Effector memory CD4-positive, alpha-beta T cell (primary cell): Measurements from ENCODE around the gene DPAGT1.
A peak's percentile ranks its signal among the peaks of the same experiment; 100 is the strongest.

Experiments used
- DNase-seq, 3 donors: peaks; one replicate each; pipeline ENCODE4 v3.0.0-alpha.2; 2020
- H3K27ac ChIP-seq: 2 replicates; pipeline ENCODE4 v1.7.0; 2013; ENCODE audit warnings: mild to moderate bottlenecking, low read length, moderate library complexity; ENCODE audit not compliant: insufficient read depth, poor library complexity, severe bottlenecking
- H3K27me3 ChIP-seq: replicated peaks from 2 replicates; pipeline ENCODE4 v1.7.0; 2013; ENCODE audit warnings: mild to moderate bottlenecking, low read length; ENCODE audit not compliant: insufficient read depth, control insufficient read depth, poor library complexity, severe bottlenecking
- H3K36me3 ChIP-seq: 2 replicates; pipeline ENCODE4 v1.7.0; 2013; ENCODE audit warnings: mild to moderate bottlenecking, low read length, moderate library complexity; ENCODE audit not compliant: control insufficient read depth, insufficient read depth
- H3K4me1 ChIP-seq: 2 replicates; pipeline ENCODE4 v1.7.0; 2013; ENCODE audit warnings: low read length, mild to moderate bottlenecking; ENCODE audit not compliant: control insufficient read depth, insufficient read depth, poor library complexity, severe bottlenecking
- H3K4me3 ChIP-seq: 2 replicates; pipeline ENCODE4 v1.7.0; 2013; ENCODE audit warnings: low read length, low read depth, mild to moderate bottlenecking; ENCODE audit not compliant: insufficient read depth, poor library complexity, severe bottlenecking
- H3K9me3 ChIP-seq: 2 replicates; pipeline ENCODE4 v1.7.0; 2013; ENCODE audit warnings: mild to moderate bottlenecking, low read length, moderate library complexity; ENCODE audit not compliant: control insufficient read depth

Gene DPAGT1

DNA sequence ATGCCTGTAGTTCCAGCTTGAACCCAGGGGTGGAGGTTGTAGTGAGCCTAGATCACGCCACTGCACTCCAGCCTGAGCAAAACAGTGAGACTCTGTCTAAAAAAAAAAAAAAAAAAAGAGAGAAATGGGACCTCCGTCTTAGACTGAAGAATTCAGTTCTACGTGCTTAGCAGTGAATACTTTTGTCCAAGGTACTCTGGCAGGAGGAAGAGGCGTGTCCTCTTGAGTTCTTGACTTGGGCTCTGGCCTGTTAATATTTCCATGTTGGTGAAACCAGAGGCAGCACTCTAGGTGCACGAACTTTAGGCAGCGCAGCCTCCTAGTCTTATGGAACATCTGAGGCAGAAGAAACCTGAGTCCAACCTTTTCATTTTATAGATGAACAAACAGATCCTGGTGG, 14.5 kb downstream of the DPAGT1 start:
- peaks cover 4% of the 10 kb centered on the region for H3K36me3 ChIP-seq

DNA sequence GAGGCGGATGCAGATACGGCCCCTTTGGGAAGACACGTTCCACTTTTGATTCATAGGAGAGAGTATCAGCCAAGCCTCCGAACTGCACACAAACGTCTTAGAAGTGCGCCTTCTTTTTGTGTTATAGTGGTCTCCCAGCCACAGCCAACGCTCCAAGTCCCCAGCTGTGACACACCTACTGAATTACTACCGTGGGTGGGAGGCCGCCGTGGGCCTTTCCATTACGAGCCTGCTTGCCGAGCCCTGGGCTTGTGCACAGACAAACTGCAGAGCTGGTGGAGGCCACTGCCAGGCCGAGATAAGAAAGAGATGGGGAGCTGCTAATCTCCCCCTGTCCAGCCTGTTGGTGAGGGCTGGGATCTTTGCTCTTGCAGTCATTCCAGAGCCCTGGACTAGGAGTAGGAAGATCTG, 16.2 kb downstream of the DPAGT1 start:
- peak overlapping the region; percentile 64 for H3K4me3 ChIP-seq
- peaks cover 20% of the 10 kb centered on the region for H3K36me3 ChIP-seq
- peaks cover 6% of the 10 kb centered on the region for H3K4me1 ChIP-seq
- H3K27ac ChIP-seq = peak overlapping the region; percentile 68
- DNase-seq = no peak
- no peaks in the 10 kb centered on the region for H3K27me3 ChIP-seq
- no peaks in the 10 kb centered on the region for H3K9me3 ChIP-seq

More for the DNA sequence above, 14.5 kb downstream of the DPAGT1 start:
- Histone ChIP-seq H3K9me3 (no peaks in the 10 kb centered on the region), H3K4me3 (no peak overlapping the region), H3K27ac (no peak overlapping the region), H3K4me1 (peaks cover 6% of the 10 kb centered on the region), H3K27me3 (no peaks in the 10 kb centered on the region)
- no peak for DNase-seq

DNA sequence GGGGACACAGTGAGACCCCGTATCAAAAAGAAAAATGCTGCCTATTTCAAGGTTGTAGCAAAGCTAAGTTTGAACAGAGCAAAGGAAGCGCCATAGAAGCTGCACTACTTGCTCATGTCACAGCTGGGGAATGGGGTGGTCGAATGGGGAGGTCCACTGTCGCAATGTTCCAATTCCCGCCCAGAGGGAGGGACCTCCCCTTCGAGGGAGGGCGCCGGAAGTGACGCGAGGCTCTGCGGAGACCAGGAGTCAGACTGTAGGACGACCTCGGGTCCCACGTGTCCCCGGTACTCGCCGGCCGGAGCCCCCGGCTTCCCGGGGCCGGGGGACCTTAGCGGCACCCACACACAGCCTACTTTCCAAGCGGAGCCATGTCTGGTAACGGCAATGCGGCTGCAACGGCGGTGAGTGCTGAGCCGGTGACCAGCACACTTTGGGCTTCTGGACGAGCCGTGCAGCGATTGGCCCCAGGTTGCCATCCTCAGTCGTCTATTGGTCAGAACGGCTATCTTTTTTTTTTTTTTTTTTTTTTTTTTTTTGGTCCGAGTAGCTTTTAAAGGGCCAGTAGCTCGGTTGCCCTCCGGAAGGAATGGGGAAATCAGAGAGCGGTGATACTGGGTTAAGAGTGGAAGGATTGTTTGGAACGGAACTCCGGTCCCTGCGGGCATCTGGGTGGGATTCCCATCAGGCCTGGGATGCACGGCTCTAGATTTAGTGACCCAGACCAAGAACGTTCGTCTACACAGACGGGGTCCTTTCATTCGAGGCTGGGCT, 16.8 kb downstream of the DPAGT1 start, which contains the start of gene HMBS:
Gene HMBS, plus strand, starts transcription at position 219 of the 774 bp plus-strand sequence. Its CDS starts 153 bp downstream, at position 372.
- DNase-seq = peak; percentile 84 to 91 (median 90)
- Histone ChIP-seq H3K27me3 (no peaks in the 10 kb centered on the region), H3K4me3 (peak within 1 kb of the TSS; percentile 64), H3K4me1 (peaks cover 6% of the 10 kb centered on the region), H3K36me3 (peaks cover 23% of the 10 kb centered on the region), H3K27ac (peak within 1 kb of the TSS; percentile 68), H3K9me3 (no peaks in the 10 kb centered on the region)

DNA sequence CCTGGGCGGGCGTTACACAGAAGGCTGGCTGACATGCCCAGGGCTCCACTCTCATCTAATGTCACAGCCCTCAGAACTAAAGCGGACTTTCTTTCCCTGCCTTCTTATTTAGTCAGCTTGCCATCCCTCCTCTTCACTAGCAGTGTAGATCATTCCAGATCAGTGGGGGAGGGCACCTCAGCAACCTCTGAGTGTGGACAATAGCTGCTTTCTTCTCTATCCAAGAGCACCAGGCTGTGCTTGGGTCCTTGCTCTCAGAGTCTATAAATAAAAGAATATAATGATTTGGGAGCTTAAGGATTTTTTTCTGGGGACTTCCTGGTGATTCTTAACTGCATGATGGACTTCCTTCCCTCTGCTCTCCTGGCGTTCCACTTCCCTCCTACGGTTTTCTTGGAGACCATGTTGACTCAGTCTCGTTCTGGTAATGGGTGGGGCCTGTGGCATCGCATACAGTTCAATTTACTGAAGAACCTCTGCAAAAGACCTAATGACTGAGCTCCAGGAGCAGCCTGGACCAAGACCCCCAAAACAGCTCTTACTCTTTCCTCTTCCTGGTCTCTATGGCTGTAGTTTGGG, 19.9 kb downstream of the DPAGT1 start:
- Histone ChIP-seq H3K4me1 (peaks cover 6% of the 10 kb centered on the region), H3K36me3 (peaks cover 48% of the 10 kb centered on the region), H3K27ac (no peak overlapping the region), H3K9me3 (no peaks in the 10 kb centered on the region), H3K27me3 (no peaks in the 10 kb centered on the region), H3K4me3 (no peak overlapping the region)
- DNase-seq = no peak

DNA sequence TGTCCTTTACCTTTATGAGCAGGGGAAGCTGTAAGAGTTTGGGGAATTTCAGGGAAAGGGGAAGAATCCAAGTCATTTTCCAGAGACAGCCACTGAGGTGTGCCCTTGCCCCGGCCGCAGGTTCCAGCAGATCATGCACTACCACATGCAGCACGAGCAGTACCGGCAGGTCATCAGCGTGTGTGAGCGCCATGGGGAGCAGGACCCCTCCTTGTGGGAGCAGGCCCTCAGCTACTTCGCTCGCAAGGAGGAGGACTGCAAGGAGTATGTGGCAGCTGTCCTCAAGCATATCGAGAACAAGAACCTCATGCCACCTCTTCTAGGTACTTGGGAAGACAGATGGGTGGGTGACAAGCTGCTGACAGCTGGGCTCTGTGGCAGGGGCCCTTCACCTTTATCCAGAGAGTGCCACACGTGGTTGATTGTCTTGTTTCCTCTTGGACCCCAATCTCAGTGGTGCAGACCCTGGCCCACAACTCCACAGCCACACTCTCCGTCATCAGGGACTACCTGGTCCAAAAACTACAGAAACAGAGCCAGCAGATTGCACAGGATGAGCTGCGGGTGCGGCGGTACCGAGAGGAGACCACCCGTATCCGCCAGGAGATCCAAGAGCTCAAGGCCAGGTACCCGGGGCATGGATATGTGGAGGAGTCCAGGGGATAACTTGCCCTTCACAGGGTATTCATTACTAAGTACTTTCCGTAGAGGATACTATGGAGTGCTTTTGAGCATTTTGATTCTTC, 22.8 kb downstream of the DPAGT1 start:
- H3K9me3 ChIP-seq = no peaks in the 10 kb centered on the region
- no peak overlapping the region for H3K27ac ChIP-seq
- peaks cover 62% of the 10 kb centered on the region for H3K36me3 ChIP-seq
- H3K4me1 ChIP-seq = no peaks in the 10 kb centered on the region
- no peaks in the 10 kb centered on the region for H3K27me3 ChIP-seq
- no peak overlapping the region for H3K4me3 ChIP-seq
- no peak for DNase-seq

DNA sequence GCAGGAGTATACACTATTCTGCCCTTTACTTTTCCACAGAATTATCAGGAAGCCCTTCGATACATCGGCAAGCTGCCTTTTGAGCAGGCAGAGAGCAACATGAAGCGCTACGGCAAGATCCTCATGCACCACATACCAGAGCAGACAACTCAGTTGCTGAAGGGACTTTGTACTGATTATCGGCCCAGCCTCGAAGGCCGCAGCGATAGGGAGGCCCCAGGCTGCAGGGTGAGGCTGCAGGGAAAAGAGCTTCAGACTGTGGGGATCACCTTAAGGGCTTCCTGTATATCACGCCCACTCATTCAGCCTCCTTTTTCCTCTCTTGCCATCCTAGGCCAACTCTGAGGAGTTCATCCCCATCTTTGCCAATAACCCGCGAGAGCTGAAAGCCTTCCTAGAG, 23.8 kb downstream of the DPAGT1 start:
- Histone ChIP-seq H3K9me3 (no peaks in the 10 kb centered on the region), H3K36me3 (peaks cover 72% of the 10 kb centered on the region), H3K4me3 (no peak overlapping the region), H3K4me1 (no peaks in the 10 kb centered on the region), H3K27me3 (no peaks in the 10 kb centered on the region), H3K27ac (no peak overlapping the region)
- DNase-seq = no peak

DNA sequence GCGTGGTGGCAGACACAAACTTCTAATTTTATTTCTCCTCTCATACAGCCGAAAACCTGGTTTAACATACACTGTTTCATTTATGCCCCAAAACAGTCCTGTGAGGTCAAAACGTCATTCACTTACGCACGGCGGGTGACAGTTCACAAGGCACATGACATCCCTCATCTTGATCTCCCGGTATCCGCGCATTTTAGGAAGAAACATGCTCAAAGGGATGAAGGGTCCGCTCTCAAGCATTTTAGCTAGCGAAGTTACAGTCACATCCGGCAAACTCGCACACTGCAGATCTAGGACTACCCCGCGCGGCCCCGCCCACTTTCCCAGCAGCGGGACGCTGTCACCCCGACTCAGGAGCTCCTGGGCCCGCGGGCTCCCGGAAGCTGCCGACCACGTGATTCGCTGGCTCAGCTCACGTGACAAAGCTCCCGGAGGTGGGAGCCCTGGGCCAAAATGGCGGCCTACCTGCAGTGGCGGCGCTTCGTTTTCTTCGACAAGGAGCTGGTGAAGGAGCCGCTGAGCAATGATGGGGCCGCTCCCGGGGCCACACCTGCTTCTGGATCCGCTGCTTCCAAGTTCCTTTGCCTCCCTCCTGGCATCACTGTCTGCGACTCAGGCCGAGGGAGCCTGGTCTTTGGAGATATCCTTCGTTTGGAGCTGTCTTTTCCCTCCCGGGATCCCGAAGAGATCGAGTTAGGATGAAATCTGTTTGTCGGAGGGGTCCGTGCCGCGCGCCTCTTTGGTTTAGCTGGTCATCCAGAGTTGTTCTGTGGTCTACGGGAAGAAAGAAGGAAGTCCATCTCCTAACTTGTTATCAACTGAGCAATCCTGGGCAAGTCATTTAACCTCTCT, 34.1 kb downstream of the DPAGT1 start, which contains the start of gene VPS11:
Gene VPS11, plus strand, starts transcription at position 448 of the 852 bp plus-strand sequence. Its CDS starts 6 bp downstream, at position 454.
- H3K9me3 ChIP-seq = no peaks in the 10 kb centered on the region

DNA sequence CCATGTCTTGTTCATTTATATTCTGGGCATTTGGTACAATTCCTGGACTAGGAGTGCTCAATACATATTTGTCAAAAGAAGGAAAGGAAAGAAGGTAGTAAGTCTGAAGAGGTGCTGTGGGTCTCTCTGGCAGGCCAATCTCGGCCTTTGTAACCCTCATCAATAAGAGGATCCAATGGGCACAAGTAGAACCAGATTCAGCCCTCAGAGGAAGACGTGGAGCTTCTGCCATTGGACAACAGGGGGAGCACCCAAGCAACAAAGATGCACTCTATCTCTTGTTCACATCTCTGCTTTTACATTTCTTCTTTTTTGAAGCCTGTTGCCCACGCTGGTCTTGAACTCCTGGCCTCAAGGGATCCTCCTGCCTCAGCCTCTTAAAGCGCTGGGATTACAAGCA, 36.3 kb downstream of the DPAGT1 start:
- H3K27me3 ChIP-seq = no peaks in the 10 kb centered on the region
- peaks cover 3% of the 10 kb centered on the region for H3K36me3 ChIP-seq
- no peak overlapping the region for H3K27ac ChIP-seq
- H3K4me1 ChIP-seq = peaks cover 11% of the 10 kb centered on the region
- H3K4me3 ChIP-seq = no peak overlapping the region
- no peaks in the 10 kb centered on the region for H3K9me3 ChIP-seq
- DNase-seq = peak in 1 of 3 donors; percentile 17

More for the DNA sequence above, 34.1 kb downstream of the DPAGT1 start, which contains the start of gene VPS11:
- DNase-seq = peak; percentile 96 to 98 (median 96)
- Histone ChIP-seq H3K4me1 (peaks cover 11% of the 10 kb centered on the region), H3K36me3 (peaks cover 20% of the 10 kb centered on the region), H3K27me3 (no peaks in the 10 kb centered on the region), H3K4me3 (peak within 1 kb of the TSS; percentile 68), H3K27ac (peak within 1 kb of the TSS; percentile 89)

DNA sequence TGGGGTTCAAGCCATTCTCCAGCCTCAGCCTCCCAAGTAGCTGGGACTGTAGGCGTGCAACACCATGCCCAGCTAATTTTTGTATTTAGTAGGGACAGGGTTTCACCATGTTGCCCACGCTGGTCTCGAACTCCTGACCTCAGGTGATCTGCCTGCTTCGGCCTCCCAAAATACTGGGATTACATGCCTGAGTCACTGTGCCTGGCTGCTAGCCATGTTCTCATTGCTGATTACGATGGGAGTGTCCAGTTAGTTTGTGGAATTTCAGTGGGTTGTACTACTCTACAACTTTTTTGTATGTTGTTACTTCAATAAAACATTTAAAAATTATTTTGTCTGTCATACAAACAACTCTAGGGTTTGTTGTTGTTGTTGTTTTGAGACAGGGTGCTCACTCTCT, 38.9 kb downstream of the DPAGT1 start:
- H3K9me3 ChIP-seq = no peaks in the 10 kb centered on the region
- H3K4me1 ChIP-seq = peaks cover 11% of the 10 kb centered on the region
- H3K4me3 ChIP-seq = no peak overlapping the region
- H3K36me3 ChIP-seq = no peaks in the 10 kb centered on the region
- DNase-seq = no peak
- no peak overlapping the region for H3K27ac ChIP-seq
- H3K27me3 ChIP-seq = no peaks in the 10 kb centered on the region
